Testis (tissue), 2 donors: ENCODE measurements around the gene GFOD1.

Source experiments
- CTCF ChIP-seq, 3 experiments: fragments of 450-650 bp in 2 of 3; fragments of 200-600 bp in 1 of 3; sonication (generic) in 1 of 3; IDR thresholded peaks; one replicate each; pipeline ENCODE4 v1.5.1; 2016 to 2019; ENCODE audit warnings: antibody characterized with exemption in 3 of 3, mild to moderate bottlenecking in 2 of 3, moderate library complexity in 1 of 3
- POLR2A ChIP-seq: fragments of 450-650 bp; IDR thresholded peaks from one replicate; pipeline ENCODE4 v1.6.1; 2017; ENCODE audit warnings: antibody characterized with exemption, mild to moderate bottlenecking, moderate library complexity

- TF ChIP-seq POLR2A (no peak), CTCF (IDR thresholded peaks at IDR 0.05) (no peak)
Measured at GRCh38 chr6:13406781-13407180, 80.6 kb downstream of the GFOD1 start.
